ENCODE measurements around the gene SH3D21.

SH3D21 gene

DNA sequence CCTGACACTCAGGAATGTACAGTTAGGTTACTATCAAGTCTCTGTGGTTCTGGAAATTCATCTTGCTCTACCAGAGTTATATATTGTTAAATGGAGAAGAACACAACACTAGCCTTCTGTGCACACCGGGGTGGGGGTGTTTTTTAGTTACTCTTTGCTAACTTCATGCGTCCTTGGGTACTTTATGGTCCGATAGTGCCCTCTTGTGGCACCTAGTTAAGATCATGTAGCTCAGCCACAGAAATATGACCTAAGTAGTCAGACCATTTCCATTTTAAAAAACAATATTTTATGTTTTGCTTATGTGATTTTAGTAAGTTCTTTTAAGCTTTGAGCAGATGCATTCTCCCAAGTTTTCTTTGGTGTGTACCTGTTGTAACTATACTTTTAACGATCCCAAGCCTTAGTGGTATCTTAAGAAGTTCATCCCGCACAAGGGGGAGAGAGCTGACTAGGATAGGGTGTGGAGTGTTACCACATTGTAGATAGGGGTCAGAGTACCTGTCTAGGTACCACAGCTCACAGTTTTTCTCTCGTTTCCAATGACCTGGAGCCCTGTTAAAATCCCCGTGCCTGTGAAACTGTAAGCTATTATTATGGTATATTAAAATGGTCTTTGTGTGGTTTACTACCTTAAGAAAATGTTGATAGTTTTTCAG lies 20.6 kb upstream of the SH3D21 start:
- H3K27me3 Mint-ChIP-seq, result no peaks in the 10 kb centered on the region
- peak overlapping the region; percentile 12 to 32 for H3K27ac Mint-ChIP-seq
- peaks cover 70% of the 10 kb centered on the region for H3K36me3 Mint-ChIP-seq (ENCODE audit: insufficient read depth)
- no peaks in the 10 kb centered on the region for H3K9me3 Mint-ChIP-seq
- no peak overlapping the region for H3K4me3 Mint-ChIP-seq
- peaks cover 2 to 15% of the 10 kb centered on the region in 2 donors for H3K4me1 Mint-ChIP-seq (ENCODE audit: low read depth in 2 of 2)
- DNase-seq (peak; percentile 69 to 71 (median 70)), ATAC-seq (replicated peaks) (peak; percentile 99)

GRCh38 chr1:36286802-36287201 lies 19.4 kb upstream of the SH3D21 start:
- no peak overlapping the region for H3K4me3 Mint-ChIP-seq
- H3K9me3 Mint-ChIP-seq, result no peaks in the 10 kb centered on the region
- peaks cover 2 to 15% of the 10 kb centered on the region in 2 donors for H3K4me1 Mint-ChIP-seq (ENCODE audit: low read depth in 2 of 2)
- ATAC-seq (replicated peaks) (no peak), DNase-seq (no peak)
- H3K27ac Mint-ChIP-seq, result peak overlapping the region in 1 of 2 donors; percentile 32
- H3K27me3 Mint-ChIP-seq, result no peaks in the 10 kb centered on the region
- peaks cover 79% of the 10 kb centered on the region for H3K36me3 Mint-ChIP-seq (ENCODE audit: insufficient read depth)

- Mint-ChIP-seq H3K9me3 (no peaks in the 10 kb centered on the region), H3K27ac (peak overlapping the region in 1 of 2 donors; percentile 32), H3K27me3 (no peaks in the 10 kb centered on the region), H3K36me3 (ENCODE audit: insufficient read depth) (peaks cover 81% of the 10 kb centered on the region), H3K4me3 (no peak overlapping the region), H3K4me1 (ENCODE audit: low read depth in 2 of 2) (peaks cover 2 to 12% of the 10 kb centered on the region in 2 donors)
- ATAC-seq (replicated peaks) (no peak), DNase-seq (no peak)
These were observed 18.6 kb upstream of the SH3D21 start for GRCh38 chr1:36287595-36287994.

- H3K27me3 Mint-ChIP-seq, result no peaks in the 10 kb centered on the region
- no peaks in the 10 kb centered on the region for H3K9me3 Mint-ChIP-seq
- H3K27ac Mint-ChIP-seq, result no peak overlapping the region
- H3K4me3 Mint-ChIP-seq, result no peak overlapping the region
- DNase-seq (no peak), ATAC-seq (replicated peaks) (no peak)
- no peaks in the 10 kb centered on the region for H3K4me1 Mint-ChIP-seq (ENCODE audit: low read depth in 2 of 2)
- peaks cover 78% of the 10 kb centered on the region for H3K36me3 Mint-ChIP-seq (ENCODE audit: insufficient read depth)
These were observed 10.8 kb upstream of the SH3D21 start for GRCh38 chr1:36295390-36295789.

DNA sequence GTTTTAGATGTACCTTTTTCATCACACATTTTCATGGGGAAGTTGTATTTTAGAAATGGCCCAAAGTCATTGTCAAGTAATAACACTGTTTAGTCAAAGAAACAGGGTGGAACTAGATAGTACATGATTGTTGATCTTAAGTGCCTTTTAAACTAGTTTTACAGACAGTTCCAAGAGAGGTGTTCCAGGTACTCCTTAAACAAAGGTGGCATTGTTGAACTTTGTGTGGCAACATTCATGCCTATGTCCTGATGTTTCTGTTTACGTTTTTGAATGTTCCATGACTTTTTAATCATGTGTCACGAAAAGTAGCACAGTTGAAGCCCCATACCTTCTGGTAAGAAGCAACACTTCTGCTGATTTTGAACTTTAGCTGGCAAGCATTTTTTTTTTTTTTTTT lies 9.1 kb upstream of the SH3D21 start:
- no peaks in the 10 kb centered on the region for H3K27me3 Mint-ChIP-seq
- H3K9me3 Mint-ChIP-seq, result no peaks in the 10 kb centered on the region
- DNase-seq (no peak), ATAC-seq (replicated peaks) (no peak)
- H3K4me3 Mint-ChIP-seq, result no peak overlapping the region
- no peaks in the 10 kb centered on the region for H3K4me1 Mint-ChIP-seq (ENCODE audit: low read depth in 2 of 2)
- peaks cover 72% of the 10 kb centered on the region for H3K36me3 Mint-ChIP-seq (ENCODE audit: insufficient read depth)
- H3K27ac Mint-ChIP-seq, result no peak overlapping the region

DNA sequence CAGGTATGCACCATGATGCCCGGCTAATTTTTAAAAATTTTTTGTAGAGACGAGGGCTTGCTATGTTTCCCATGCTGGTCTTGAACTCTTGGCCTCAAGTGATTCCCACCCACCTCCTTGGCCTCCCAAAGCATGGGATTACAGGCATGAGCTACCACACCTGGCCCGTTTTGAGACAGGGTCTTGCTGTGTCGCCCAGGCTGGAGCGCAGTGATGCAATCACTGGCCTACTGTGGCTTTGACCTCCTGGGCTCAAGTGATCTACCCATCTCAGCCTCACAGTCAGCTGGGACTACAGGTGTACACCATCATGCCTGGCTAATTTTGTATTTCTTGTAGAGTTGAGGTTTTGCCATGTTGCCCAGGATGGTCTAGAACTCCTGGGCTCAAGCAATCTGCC lies 7.5 kb upstream of the SH3D21 start:
- no peak for DNase-seq
- Mint-ChIP-seq H3K27ac (no peak overlapping the region), H3K36me3 (ENCODE audit: insufficient read depth) (peaks cover 72% of the 10 kb centered on the region), H3K27me3 (no peaks in the 10 kb centered on the region), H3K4me3 (no peak overlapping the region), H3K9me3 (no peaks in the 10 kb centered on the region), H3K4me1 (ENCODE audit: low read depth in 2 of 2) (no peaks in the 10 kb centered on the region)
- no peak for ATAC-seq (replicated peaks)

DNA sequence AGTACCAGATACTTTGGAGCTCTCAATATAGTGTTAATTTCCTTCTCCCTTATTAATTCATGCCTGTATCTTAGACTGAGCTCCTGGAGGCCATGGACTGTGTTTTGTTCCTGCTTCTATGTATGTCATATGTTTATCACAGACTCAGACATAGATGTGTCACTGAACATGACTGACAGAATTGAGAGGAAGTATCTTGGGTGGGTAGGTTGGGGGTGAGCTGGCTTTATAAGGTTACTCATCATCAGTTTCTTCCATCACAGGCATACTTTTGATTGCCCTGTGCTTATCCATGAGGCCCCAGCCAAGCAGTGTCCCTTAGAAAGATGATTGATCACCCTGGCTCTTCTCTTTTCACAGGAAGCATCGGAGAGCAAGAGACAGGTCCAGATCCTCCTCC lies 5.6 kb upstream of the SH3D21 start:
- no peaks in the 10 kb centered on the region for H3K9me3 Mint-ChIP-seq
- ATAC-seq (replicated peaks), result no peak
- no peaks in the 10 kb centered on the region for H3K4me1 Mint-ChIP-seq (ENCODE audit: low read depth in 2 of 2)
- H3K27ac Mint-ChIP-seq, result peak overlapping the region; percentile 20 to 83
- no peaks in the 10 kb centered on the region for H3K27me3 Mint-ChIP-seq
- no peak for DNase-seq
- no peak overlapping the region for H3K4me3 Mint-ChIP-seq
- H3K36me3 Mint-ChIP-seq (ENCODE audit: insufficient read depth), result peaks cover 67% of the 10 kb centered on the region

DNA sequence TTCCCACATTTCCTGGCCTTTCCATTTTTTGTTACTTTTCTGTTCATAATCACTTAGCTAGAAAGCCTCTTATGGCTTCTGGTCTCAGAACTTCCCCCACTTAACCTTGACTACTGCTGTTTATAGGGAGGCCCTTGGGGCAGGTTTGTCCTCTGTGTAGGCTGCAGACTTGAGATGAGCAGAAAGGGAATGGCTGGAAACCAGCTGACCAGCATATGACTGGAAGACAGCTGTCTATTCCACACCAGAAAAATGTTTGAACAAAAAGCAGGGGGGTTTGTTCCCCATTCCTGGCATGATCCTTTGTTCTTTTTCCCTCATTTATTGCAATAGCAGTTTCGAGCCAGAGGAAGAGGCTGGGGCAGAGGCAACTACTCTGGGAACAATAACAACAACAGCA lies 4.9 kb upstream of the SH3D21 start:
- Mint-ChIP-seq H3K27me3 (no peaks in the 10 kb centered on the region), H3K36me3 (ENCODE audit: insufficient read depth) (peaks cover 71% of the 10 kb centered on the region), H3K27ac (peak overlapping the region; percentile 20 to 83), H3K4me3 (no peak overlapping the region), H3K9me3 (no peaks in the 10 kb centered on the region), H3K4me1 (ENCODE audit: low read depth in 2 of 2) (peaks cover 0 to 2% of the 10 kb centered on the region in 2 donors)
- ATAC-seq (replicated peaks) (no peak), DNase-seq (no peak)

GRCh38 chr1:36303244-36303643 lies 2.9 kb upstream of the SH3D21 start:
- no peak for ATAC-seq (replicated peaks)
- H3K9me3 Mint-ChIP-seq, result no peaks in the 10 kb centered on the region
- peaks cover 9 to 12% of the 10 kb centered on the region in 2 donors for H3K4me1 Mint-ChIP-seq (ENCODE audit: low read depth in 2 of 2)
- H3K4me3 Mint-ChIP-seq, result peak overlapping the region in 1 of 2 donors; percentile 32
- DNase-seq, result no peak
- peaks cover 61% of the 10 kb centered on the region for H3K36me3 Mint-ChIP-seq (ENCODE audit: insufficient read depth)
- no peaks in the 10 kb centered on the region for H3K27me3 Mint-ChIP-seq
- H3K27ac Mint-ChIP-seq, result peak overlapping the region; percentile 50 to 72

GRCh38 chr1:36303650-36304360 lies 2.4 kb upstream of the SH3D21 start:
- peaks cover 9 to 12% of the 10 kb centered on the region in 2 donors for H3K4me1 Mint-ChIP-seq (ENCODE audit: low read depth in 2 of 2)

DNA sequence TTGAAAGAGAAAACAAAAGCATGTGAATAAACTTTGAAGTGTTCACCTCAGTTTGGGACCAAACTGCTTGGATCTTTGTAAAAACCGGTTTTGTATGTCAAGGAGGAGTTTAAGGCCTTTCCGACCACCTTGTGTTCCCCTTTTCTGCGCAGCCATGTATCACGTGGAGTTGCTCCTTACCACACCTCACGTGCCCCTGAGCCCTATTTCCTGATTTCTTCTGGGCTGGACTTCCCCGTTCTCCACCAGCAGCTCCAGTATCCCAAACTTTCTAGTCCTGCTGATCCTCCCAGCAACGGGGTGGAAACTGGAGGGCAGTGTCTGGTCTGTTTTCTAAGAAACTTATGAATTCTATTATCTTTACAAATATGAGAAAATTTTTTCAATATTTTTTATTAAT lies 1.6 kb upstream of the SH3D21 start:
- no peaks in the 10 kb centered on the region for H3K9me3 Mint-ChIP-seq
- no peak overlapping the region for H3K4me3 Mint-ChIP-seq
- no peaks in the 10 kb centered on the region for H3K27me3 Mint-ChIP-seq
- H3K36me3 Mint-ChIP-seq (ENCODE audit: insufficient read depth), result peaks cover 54% of the 10 kb centered on the region
- no peak overlapping the region for H3K27ac Mint-ChIP-seq
- no peak for ATAC-seq (replicated peaks)
- peaks cover 9 to 12% of the 10 kb centered on the region in 2 donors for H3K4me1 Mint-ChIP-seq (ENCODE audit: low read depth in 2 of 2)
- no peak for DNase-seq

More at GRCh38 chr1:36303650-36304360, 2.4 kb upstream of the SH3D21 start:
- Mint-ChIP-seq H3K9me3 (no peaks in the 10 kb centered on the region), H3K27ac (peak overlapping the region; percentile 50 to 72), H3K27me3 (no peaks in the 10 kb centered on the region), H3K36me3 (ENCODE audit: insufficient read depth) (peaks cover 55% of the 10 kb centered on the region), H3K4me3 (peak overlapping the region in 1 of 2 donors; percentile 32)
- ATAC-seq (replicated peaks), result no peak
- no peak for DNase-seq

GRCh38 chr1:36304970-36305914 lies 926 bp upstream of the SH3D21 start:
- H3K4me1 Mint-ChIP-seq (ENCODE audit: low read depth in 2 of 2), result peaks cover 9 to 12% of the 10 kb centered on the region in 2 donors

DNA sequence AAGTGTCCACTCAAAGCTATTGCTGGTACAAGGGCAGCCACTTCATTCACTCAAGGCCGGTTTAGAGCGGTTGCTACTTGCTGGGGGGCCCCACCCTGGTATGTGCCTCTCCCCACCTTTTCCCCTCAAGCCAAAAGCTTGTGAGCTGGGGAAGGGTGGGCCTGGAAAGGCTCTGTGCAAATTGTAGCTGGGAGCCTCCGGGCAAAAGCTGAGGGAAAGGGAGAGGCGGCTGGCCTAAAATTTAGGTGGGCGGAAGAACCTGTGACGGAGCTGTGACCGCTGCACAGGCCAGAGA lies 306 bp upstream of the SH3D21 start:
- Mint-ChIP-seq H3K27me3 (no peaks in the 10 kb centered on the region), H3K4me1 (ENCODE audit: low read depth in 2 of 2) (peaks cover 9 to 12% of the 10 kb centered on the region in 2 donors), H3K27ac (peak overlapping the region in 1 of 2 donors; percentile 90), H3K36me3 (ENCODE audit: insufficient read depth) (peaks cover 57% of the 10 kb centered on the region), H3K9me3 (no peaks in the 10 kb centered on the region), H3K4me3 (peak overlapping the region; percentile 88 to 95)
- DNase-seq (no peak), ATAC-seq (replicated peaks) (no peak)

More at GRCh38 chr1:36304970-36305914, 926 bp upstream of the SH3D21 start:
- H3K27me3 Mint-ChIP-seq, result no peaks in the 10 kb centered on the region
- H3K4me3 Mint-ChIP-seq, result peak overlapping the region; percentile 88 to 95
- H3K36me3 Mint-ChIP-seq (ENCODE audit: insufficient read depth), result peaks cover 57% of the 10 kb centered on the region
- DNase-seq, result no peak
- peak overlapping the region in 1 of 2 donors; percentile 90 for H3K27ac Mint-ChIP-seq
- ATAC-seq (replicated peaks), result no peak
- H3K9me3 Mint-ChIP-seq, result no peaks in the 10 kb centered on the region

All from effector memory CD8-positive, alpha-beta T cell (primary cell).